Stimulated activated CD4-positive, alpha-beta T cell treated with anti-CD3 and anti-CD28 coated beads, Interleukin-12 subunit alpha, Interleukin-12 subunit beta, amount 100 ng/mL, for 48 hours (primary cell): ENCODE data around the gene RAD51AP2.
"Not testable (repeated sequence)": the region's sequence is repeated elsewhere in the genome, so short reads cannot be mapped to it uniquely, and the experiment has no call there.

ENCODE experiments used
- DNase-seq, 3 donors: peaks; one replicate each; pipeline ENCODE4 v3.0.0-alpha.2; 2020; ENCODE audit warnings: low read depth in 2 of 3, low spot score in 1 of 3

The RAD51AP2 gene

DNA sequence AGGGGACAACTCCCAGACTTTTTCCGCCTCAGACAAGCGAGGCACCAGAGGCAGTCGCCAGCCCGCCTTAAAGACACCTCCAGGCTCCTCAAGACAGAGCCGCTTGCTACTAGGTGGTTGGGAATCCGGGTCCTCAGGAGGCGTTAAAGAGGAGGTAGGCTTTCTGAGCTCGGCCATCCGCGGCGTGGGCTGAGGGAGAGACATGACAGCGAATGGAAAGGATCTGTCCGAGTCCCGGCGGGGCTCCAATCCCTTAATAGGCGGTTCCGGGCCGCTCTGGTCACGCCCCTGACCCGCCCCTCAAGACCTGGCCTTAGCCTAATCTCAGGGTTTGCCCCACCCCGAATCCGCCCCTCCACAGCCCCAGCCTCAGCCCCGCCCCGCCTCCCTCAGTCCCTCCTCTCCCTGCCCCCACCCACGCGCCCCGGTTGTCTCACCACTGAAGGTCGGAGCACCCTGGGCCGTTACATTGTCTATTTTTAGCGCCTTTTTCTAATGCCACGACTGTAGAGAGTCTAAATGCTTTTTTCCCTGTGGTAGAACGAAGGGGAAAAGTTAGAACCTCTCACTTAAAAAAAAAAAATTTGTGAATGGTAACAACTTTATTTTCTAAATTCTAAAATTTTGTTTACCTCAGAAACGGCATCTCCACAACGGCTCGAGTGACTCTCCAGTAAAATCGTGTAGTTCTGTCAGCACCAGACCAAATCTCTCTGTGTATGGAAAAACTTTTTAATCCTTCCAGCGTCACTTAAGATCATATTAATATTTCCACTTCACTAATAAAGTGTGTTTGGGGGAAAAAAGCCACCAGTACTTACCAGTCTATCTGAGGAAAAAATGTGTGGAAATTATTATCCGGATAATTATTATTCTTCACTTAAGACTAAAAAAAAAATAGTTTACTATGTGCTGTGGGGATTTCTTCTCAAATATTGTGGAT lies at the start of gene RAD51AP2:
RAD51AP2 (minus strand) TSS at position 229 of the 943 bp plus-strand sequence; CDS start at position 204, 25 bp downstream.
- DNase-seq = peak in 1 of 3 donors; percentile 3

DNA sequence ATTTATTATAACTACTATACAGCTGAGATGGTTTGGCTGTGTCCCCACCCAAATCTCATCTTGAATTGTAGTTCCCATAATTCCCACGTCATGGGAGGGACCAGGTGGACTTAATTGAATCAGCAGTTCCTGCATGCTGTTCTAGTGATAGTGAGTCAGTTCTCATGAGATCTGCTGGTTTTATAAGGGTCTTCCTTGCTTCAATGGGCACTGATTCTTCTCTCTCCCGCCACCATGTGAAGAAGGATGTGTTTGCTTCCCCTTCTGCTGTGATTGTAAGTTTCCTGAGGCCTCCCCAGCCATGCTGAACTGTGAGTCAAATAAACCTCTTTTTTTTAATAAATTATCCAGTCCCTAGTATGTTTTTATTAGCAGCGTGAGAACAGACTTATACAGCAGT lies 47.5 kb upstream of the RAD51AP2 start:
- DNase-seq = not testable (repeated sequence)

DNA sequence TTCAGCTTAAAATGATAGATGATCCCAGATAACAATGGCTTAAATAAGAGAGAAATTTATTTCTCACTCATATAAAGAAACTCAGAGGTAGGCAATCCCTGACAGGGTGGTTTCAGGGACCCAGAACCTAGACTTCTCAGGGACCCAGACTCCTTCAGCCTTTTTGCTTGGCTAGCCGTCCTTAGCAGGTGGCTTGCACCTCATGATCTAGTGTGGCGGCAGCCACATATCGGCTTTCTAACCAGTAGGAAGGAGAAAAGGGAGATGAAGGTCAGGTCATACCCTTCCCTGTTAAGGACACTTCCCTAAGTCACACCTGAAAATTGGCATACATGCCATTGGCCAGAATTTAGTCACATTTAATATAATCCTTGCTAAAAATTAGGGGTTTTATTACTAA lies 40.6 kb upstream of the RAD51AP2 start:
- DNase-seq = no peak

DNA sequence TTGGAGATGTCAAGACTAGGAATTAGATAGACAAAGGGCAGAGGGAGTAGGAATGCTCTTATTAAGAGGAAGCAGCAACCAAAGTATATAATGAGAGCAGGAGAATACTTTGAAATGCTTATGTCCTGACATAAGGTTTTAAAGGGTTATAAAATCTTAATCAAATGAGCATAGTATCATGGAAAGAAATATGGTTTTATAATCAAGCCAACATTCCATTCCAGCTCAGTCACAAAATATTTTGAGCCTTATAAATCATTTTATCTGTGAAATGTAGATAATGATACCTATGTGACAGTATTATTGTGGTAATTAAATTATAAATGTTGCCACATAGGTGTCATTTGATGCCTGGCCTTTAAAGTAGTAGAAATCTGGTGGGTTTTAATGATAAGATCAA lies 39.8 kb upstream of the RAD51AP2 start:
- DNase-seq = no peak

DNA sequence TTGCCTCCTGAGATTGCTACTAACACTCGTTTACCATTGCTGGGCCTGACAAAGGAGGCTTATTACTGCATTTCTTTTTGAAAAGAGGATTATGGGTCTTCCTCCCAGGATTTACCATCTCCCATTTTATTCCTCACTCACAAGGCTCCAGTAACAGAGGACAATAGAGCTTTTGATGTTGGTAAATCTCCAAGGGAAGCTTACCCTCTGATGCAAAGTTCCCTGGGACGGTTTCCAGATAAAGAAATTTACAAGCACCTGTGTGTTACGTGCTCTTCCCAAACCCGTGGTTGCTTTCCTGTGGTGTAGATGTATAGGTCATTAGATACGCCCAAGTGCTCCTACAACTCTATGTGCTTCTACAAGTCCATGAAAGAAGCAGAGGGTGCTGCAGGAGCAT lies 39.4 kb upstream of the RAD51AP2 start:
- no peak for DNase-seq

DNA sequence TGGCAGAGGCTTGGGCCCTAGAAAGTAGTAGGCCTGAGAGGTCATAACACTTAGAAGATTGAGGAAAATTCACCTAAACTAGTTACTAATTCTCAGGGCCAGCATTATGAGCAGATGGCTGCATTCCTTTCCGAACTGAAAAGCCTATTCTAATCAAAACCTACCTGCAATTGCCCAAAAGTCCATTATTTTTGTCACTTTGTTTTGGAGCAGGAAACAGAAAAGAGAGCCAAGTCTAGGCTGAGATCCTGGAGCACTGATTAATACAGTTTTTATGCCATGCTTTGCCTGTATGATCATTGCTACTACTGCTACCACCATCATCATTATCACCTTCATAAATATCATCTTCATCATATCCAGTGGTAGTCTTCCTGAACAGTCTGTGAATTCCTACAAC lies 36.9 kb upstream of the RAD51AP2 start:
- no peak for DNase-seq

DNA sequence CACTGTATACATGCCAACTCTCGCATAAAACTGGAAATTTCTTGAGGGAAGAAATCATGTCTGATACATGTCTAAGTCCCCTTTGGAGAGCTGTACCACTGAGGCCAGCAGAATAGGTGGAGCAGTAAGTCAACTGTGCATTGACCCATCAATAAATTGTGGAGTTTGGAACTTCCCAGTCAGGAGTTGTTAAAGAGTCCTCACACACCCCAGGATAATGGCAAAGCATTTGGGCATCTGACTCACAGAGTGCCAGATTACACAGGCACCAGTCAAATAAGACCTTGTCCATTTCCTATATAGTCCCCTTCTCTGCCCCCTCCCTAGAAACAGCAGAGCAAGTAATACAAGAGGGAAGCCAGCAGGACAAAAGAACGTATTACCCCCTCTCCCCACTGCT lies 32.7 kb upstream of the RAD51AP2 start:
- DNase-seq = no peak

DNA sequence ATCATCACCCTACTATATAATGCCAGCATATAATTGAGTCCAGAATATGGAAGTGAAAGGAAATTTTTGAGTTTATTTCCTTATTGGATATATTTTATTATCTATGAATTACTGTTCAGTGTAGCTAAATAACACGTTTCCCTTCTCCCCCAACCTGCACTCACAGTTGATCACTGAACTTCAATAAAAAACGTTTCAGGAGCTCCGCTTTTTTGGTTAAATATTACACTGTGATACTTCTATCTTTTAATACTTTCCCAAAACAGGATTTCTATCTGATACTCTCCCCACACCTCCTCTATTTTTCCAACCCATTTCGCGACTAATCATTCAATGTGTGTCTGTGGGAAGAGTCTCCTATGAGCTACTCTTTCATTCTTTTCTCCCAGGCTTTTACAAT lies 29.5 kb upstream of the RAD51AP2 start:
- DNase-seq = no peak

DNA sequence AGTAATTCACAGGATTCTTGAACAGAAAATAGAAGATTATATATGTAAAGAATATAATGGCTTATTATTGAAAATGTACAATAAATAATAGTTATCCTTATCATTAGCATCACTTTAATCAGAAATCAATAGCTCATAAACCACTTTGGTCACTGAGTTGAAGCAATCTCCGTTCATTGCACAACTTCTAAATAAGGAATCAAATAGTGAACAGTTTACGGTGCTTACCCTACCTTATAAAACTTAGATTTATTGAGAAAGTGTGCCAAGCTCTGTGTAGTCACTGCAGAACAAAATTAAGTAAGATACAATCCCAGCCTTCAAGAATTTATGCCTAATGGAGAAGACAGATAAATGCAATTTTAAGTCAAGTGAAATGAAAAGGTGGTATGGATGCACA lies 29.0 kb upstream of the RAD51AP2 start:
- no peak for DNase-seq

DNA sequence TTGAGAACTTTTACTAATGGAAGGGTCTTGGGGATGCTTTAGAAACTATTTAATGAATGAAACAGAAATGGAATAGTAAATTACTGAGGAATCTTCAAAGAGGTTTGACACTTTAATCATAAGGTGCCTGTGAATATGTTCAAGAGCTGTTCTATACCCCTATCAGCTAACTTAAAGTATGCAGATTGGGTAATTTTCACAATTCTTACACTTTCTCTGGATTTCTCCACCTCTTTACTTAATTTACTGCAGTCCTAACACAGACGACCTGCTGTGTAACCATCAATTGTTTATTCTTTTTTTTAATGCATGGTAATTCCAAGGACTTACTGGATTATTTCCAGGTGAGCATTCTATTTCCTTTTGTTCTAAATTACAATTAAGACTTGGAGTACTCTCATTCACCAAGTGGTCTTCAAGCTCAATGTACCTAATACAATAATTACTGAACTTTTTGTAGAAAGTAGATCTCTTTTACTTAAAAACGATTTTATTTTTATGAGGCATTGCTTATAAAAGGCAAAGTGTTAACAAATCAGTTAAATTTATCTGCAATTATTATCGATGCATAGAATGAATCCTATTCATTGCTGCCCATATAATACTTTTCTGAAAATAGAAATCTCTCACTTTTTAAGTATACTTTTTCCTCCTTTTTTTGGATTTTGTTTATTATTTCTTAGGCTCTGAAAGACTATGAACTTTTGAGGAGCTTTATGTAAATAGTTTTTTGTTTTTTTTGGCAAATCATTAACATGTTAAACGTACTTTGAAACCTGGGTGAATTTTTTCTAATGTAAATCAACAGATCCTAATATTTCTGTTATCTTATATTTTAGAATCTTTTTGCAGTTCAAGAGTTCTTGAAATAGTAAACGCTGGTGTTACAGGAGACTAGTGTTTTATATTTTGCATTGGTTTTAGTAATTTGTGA lies 27.7 kb upstream of the RAD51AP2 start:
- DNase-seq = no peak

DNA sequence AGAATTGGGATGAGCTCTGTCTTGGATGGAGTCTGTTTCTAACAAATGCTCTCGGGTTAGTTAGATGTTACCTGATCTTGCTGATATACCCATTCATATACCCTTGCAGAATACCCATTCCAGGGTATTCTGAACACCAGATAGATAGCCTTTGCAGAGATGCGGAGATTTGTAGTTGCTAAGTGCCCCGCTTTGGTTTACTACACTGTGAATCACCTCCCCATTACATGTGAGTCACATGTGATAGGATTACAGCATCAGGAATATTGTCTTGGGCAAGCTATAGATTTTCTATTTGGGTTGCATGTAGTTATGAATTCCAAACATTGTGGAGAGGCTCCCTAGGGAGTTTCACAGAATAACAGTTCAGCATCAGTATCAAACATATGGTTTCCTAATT lies 26.0 kb upstream of the RAD51AP2 start:
- no peak for DNase-seq

DNA sequence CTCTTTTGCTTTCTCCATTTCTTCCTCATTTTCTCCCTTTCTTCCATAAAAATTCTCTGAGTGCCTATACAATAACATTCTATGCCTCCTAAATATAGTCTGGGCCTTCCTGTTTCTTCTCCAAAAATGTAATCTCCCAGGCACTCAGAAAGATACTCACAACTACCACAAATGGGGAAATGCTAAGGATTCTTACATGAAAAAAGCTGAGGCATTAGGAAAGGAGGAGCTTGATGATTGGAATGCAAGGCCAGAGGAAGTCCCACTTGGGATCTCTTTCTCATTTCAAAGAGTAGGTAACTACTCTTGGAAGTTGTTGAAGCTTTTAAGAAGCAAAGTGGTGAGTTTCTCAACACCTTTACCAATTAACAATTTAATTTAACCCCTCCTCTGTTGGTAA lies 25.6 kb upstream of the RAD51AP2 start:
- DNase-seq = no peak

DNA sequence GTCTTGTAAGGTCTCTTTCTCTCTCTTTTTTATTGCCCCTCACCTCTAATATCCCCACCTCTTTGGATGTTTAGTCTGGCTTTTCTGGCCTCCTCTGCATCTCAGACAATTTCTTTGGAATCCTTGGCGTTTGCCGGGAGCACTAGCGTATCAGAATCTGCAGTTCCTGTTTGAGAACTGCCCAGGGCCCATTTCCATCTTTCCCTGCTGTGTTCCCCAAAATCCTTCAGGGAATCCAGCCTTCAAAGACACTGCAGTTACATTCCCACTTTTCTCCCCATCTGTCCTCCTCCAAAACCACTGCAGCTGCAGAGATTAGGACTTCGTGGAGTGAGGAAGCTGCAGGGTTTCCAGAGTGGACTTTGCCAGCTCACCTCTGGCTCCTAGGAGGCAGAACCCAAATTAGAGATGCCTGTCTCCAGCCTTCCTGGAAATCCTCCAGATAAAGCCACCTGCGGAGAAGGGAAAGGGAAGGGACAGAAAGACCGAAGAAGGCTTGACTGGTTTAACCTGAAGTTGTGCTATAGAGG lies 25.0 kb upstream of the RAD51AP2 start:
- no peak for DNase-seq

DNA sequence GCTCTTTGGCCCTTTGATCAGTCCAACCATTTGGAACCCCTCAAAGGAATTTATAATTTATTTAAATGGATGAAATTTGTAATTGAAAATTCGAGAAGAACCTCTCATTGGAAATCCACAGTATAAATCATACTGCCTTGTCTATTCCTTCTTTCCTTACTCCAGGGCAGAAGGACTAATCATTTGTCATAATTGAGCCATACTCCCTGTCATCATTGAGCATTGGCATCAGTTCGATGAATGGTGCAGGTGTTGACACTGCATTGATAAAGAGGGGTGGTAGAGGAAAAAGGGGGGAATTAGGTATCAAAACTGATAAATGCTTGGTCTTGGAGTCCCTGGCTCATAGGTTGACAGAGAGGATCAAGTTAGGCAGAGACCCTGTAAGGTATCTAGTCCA lies 24.2 kb upstream of the RAD51AP2 start:
- DNase-seq = no peak

DNA sequence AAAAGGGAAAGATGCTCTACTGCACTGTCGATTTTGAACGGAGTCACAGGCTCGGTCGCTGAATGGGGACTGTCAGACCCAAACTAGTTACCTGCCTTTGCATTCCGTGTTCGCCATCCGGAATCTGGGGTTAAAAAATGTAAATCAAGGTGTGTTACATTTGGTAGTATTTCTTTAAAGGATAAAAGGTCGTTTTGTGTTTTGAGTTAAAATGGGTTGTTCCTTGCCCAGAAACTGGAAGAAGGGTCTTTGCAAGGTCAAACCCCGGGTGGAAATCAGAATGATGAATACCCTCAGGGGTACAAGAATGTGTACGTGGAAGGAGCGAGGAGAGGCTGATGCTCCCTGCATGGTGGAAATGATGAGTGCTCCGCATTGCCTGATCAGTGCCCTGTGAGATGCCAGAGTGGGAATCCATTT lies 23.3 kb upstream of the RAD51AP2 start:
- DNase-seq = no peak

DNA sequence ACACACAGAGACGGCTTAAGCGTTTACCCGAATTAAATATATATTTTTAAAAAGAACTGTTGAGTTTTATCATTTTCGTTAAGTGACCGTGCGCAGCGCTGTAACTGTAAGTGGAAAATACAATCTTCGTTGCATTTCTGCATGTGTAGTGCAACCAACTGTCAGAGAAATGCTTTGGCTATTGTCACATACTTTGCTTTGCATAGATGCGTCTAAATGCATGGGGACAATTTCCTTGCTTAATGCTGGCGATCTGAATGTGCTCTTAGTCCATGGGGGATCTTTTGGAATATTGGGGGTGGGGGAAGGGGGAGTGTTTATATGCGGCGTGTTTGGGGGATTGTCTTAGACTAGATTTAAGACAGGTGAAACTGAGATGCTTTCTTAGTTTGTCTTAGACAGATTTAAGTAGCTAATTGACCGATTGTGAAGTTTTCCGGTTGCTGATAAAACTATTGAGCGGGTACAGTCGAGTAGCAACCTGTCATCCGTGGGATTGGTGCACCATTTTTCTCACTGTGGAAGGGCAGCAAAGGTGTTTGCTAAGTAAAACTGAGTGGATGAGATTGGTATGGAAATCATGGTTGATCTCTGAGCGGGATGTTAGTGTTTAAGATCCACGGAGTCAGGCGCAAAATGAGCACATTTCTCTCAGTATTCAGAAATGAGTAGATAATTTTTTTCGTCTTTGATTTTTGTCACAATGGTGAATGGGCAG lies 22.7 kb upstream of the RAD51AP2 start:
- no peak for DNase-seq

DNA sequence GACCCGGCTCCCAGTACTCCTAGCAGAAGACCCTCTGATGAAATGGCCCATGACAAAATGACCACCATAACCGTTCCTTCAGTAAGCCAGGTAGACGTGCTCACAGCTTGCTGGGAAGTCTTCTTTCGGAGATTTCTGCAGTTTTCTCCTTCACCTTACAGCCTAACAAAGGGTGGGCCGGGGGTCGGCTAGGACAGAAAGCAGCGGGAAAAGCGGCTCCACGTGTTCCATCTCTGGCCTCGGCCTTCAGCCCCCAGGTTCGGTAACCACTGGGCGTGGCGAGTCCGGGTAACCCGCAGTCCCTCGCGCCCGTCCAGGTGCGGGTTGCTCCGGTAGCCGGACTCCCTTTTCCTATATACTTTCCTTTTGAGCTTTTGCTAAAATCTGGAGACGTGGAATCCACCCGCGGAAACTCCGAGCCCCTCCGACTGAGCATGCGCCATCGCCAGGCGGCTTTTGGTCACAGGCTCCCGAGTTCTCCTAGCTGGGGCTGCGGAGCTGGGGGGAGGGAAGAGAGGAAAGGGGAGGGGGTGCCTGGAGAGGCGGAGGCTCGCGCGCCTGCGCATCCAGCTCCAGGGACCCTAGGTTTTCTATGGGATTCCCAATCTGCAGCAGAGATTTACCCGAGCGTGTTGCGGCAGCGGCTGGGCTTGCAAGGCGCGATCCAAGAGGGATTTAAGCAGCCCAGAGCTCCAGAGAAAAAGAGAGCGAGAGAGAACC lies 22.0 kb upstream of the RAD51AP2 start, which contains the start of gene VSNL1:
VSNL1 (plus strand) TSS at position 604 of the 720 bp plus-strand sequence. CDS start 51,379 bp downstream, outside the sequence.
- DNase-seq = no peak

DNA sequence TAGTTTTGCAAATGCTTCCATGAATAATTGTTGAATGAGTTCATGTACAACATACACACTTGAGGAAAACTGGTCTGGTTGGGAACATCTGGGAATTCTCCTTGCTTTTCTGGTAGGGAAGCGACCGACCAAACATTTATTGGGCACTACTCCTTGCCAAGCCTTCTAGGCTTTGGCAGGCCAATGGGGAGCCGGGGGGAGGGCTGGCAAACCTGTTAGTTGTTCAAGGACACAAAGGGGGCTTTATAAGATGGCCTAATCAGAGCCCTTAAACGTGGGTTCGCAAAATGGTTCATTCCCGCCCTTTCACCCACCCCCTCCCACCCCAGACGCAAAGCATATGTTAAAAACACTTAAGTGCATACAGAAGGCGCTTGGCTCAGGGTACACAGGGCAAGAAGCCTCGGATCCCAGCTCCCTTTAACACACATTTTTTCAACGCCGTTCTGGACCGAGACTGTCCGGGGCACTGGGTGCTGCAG lies 21.4 kb upstream of the RAD51AP2 start:
- no peak for DNase-seq

DNA sequence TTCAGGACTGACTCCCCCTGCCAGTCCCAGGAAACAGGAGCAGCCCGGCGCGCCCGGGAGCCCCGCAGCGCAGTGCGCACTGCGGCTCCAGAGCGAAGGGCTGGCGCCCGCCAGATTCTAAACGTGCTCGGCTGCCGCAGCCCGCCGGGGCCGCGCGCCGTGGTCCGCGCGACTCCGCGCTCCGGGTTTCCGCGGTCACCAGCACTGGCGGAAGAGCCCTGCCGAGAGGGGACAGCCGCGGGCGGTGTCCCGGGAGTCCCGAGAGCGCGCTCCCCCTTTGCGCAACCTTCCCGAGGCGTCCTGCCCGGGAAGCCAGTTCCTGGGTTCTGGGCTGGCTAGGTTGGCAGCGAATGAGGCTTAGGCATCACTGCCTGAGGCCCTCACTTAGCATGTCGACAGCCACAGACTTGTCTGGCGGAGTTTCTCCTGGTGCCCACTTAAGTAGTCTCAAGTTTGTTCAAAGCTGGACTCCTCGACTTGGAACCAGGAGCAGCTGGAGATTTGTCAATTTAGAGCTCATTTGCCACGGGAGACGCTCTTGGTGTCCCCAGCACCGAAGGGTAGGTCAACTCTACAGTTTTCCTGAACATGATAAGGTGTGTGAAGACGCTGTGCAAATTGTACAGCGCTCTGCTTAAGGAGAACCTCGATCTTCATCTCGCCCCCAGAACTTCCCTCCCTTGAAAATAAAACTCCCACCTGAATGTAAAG lies 20.8 kb upstream of the RAD51AP2 start:
- no peak for DNase-seq
